ENCODE data around the gene ERBIN. TPM values are rescaled to one million over a fixed set of nuclear protein-coding genes. Genes with fewer than 3 reads are reported as not detected.

ERBIN gene
- total and polyA plus RNA-seq, 9 of the 15 experiments (the other 6 are each of a cell fraction or from before 2014, with no cell fraction given): 11.9 to 72.8 (median 41.7) TPM

- TF ChIP-seq TGIF2 (CRISPR knock-in tag; IDR thresholded peaks at IDR 0.05) (no peak), SREBF2 (CRISPR knock-in tag; IDR thresholded peaks at IDR 0.05) (no peak)
Measured at GRCh38 chr5:65970481-65971367, 44.3 kb downstream of the ERBIN start (continued).

- 2% methylated on average over 3 of the region's 3 CpGs for WGBS (ENCODE audit: insufficient coverage, low coverage, missing lambda C conversion rate)
- peaks cover 17% of the 10 kb centered on the region; the same call in 2 of the 3 replicates for H3K36me3 ChIP-seq (ENCODE audit: control insufficient read depth, insufficient read depth, low read length)
- in situ Hi-C loops (cut with MboI): no loop called here
- no peak overlapping the region for H2AFZ ChIP-seq (ENCODE audit: low read depth, low read length)
- H3K9me3 ChIP-seq (replicated peaks; ENCODE audit: control insufficient read depth, insufficient read depth, low read depth, low read length): no peaks in the 10 kb centered on the region
- intact Hi-C loops (cut with micrococcal nuclease): no loop called here
- H3K4me2 ChIP-seq (ENCODE audit: insufficient read depth, low read length): peak overlapping the region; percentile 39
- peak in 3 of 4 experiments; percentile 29 to 69 (median 38) for DNase-seq (ENCODE audit: extremely low read depth in 1 of 4, low spot score in 3 of 4)
- ChIA-PET CTCF (ENCODE audit: low intra/inter-chr PET ratio) (no interaction called here), POLR2A (no interaction called here)
- peaks cover 3% of the 10 kb centered on the region for H3K9me1 ChIP-seq (ENCODE audit: control insufficient read depth, insufficient read depth, low read length)
- H3K27me3 ChIP-seq (ENCODE audit: control insufficient read depth in 2 of 2, insufficient read depth in 2 of 2, low read length in 2 of 2): no peaks in the 10 kb centered on the region
- peak overlapping the region; percentile 54; the same call in 2 of the 3 replicates for H3K27ac ChIP-seq (ENCODE audit: extremely low read depth, low read depth, low read length)
- no peak for FAIRE-seq
- 0 out of 2 replicates have a peak, but pooled peaks cover 4% of the 10 kb centered on the region for H4K20me1 ChIP-seq (replicated peaks; ENCODE audit: control insufficient read depth, insufficient read depth, low read length)
- H3K79me2 ChIP-seq (ENCODE audit: control insufficient read depth, insufficient read depth, low read length): peaks cover 92% of the 10 kb centered on the region
- peaks cover 12 to 45% of the 10 kb centered on the region in 2 experiments; a peak in 4 of 5 replicates for H3K4me1 ChIP-seq (replicated peaks in 1 of 2; ENCODE audit: control insufficient read depth in 2 of 2, insufficient read depth in 2 of 2, low read length in 2 of 2)
- BruUV-seq (replicated peaks): no TSS peak
- peak overlapping the region in 1 of 2 experiments; percentile 42; a peak in 2 of 4 replicates for H3K9ac ChIP-seq (ENCODE audit: insufficient read depth in 1 of 2, low read depth in 2 of 2, low read length in 2 of 2)
- H3K4me3 ChIP-seq: no peak overlapping the region
- peak; percentile 49 for ATAC-seq
- peak; percentile 60 for TF ChIP-seq TCF3 (CRISPR knock-in tag; IDR thresholded peaks at IDR 0.05)
- TF ChIP-seq CAMTA2 (CRISPR knock-in tag; conservative IDR thresholded peaks at IDR 0.05): no peak
- TF ChIP-seq CBX1 (IDR thresholded peaks at IDR 0.05; ENCODE audit: low read depth): no peak
- no peak for TF ChIP-seq XRCC5 (IDR thresholded peaks at IDR 0.05; ENCODE audit: low read depth, low read length)
- no peak for TF ChIP-seq PHF21A (IDR thresholded peaks at IDR 0.05; ENCODE audit: borderline replicate concordance, low read depth)
- TF ChIP-seq MTA2 (IDR thresholded peaks at IDR 0.05; ENCODE audit: low read depth): peak; percentile 21; the same call in 1 of the 2 replicates
- no peak for TF ChIP-seq ILK (tag; IDR thresholded peaks at IDR 0.05; ENCODE audit: borderline replicate concordance, low read depth)
- peak; percentile 60 for TF ChIP-seq ARID1B (IDR thresholded peaks at IDR 0.05)
- TF ChIP-seq ADNP (tag; IDR thresholded peaks at IDR 0.05): no peak
- no peak for TF ChIP-seq BCOR (IDR thresholded peaks at IDR 0.05)
- no peak for TF ChIP-seq BMI1 (IDR thresholded peaks at IDR 0.05; ENCODE audit: low read length)
- TF ChIP-seq PCBP2 (IDR thresholded peaks at IDR 0.05; ENCODE audit: low read depth, low read length, poor library complexity, severe bottlenecking): no peak
- TF ChIP-seq BHLHE40 (IDR thresholded peaks at IDR 0.05; ENCODE audit: low read length): peak; percentile 34; the same call in 1 of the 2 replicates
- peak; percentile 42; the same call in 1 of the 2 replicates for TF ChIP-seq EP300 (IDR thresholded peaks at IDR 0.05; ENCODE audit: low read length)
- TF ChIP-seq THRA (IDR thresholded peaks at IDR 0.05): no peak
- TF ChIP-seq ZNF277 (CRISPR knock-in tag; IDR thresholded peaks at IDR 0.05; ENCODE audit: borderline replicate concordance): no peak
- TF ChIP-seq NELFE (IDR thresholded peaks at IDR 0.05; ENCODE audit: insufficient read depth, insufficient read length): no peak
- TF ChIP-seq ZNF699 (CRISPR knock-in tag; IDR thresholded peaks at IDR 0.05; ENCODE audit: insufficient replicate concordance): no peak
Measured at GRCh38 chr5:65971643-65972042, 45.3 kb downstream of the ERBIN start.

Measured in K562 (cell line).